Measurements from ENCODE around the gene NLRP9.
"Not testable (repeated sequence)": the region's sequence is repeated elsewhere in the genome, so short reads cannot be mapped to it uniquely, and the experiment has no call there.

Gene NLRP9

GRCh38 chr19:55723491-55723890, 14.7 kb downstream of the NLRP9 start:
- H3K27me3 ChIP-seq (replicated peaks; ENCODE audit: control insufficient read depth, insufficient read depth, low read length), result no peaks in the 10 kb centered on the region
- H3K36me3 ChIP-seq (ENCODE audit: control insufficient read depth, insufficient read depth, low read length, severe bottlenecking), result no peaks in the 10 kb centered on the region
- no peak overlapping the region for H3K4me3 ChIP-seq (ENCODE audit: low read length)
- H3K9me3 ChIP-seq (ENCODE audit: control insufficient read depth, low read length), result peaks cover 4% of the 10 kb centered on the region
- no peak for DNase-seq (ENCODE audit: low read depth)
- no peaks in the 10 kb centered on the region for H3K4me1 ChIP-seq (ENCODE audit: control insufficient read depth, insufficient read depth, low read length)
- no peak overlapping the region for H3K9ac ChIP-seq (ENCODE audit: low read length)

GRCh38 chr19:55720801-55721200, 17.4 kb downstream of the NLRP9 start:
- H3K9ac ChIP-seq (ENCODE audit: low read length), result no peak overlapping the region
- H3K4me3 ChIP-seq (ENCODE audit: low read length), result no peak overlapping the region
- H3K4me1 ChIP-seq (ENCODE audit: control insufficient read depth, insufficient read depth, low read length), result no peaks in the 10 kb centered on the region
- DNase-seq (ENCODE audit: low read depth), result no peak
- no peaks in the 10 kb centered on the region for H3K36me3 ChIP-seq (ENCODE audit: control insufficient read depth, insufficient read depth, low read length, severe bottlenecking)
- peaks cover 4% of the 10 kb centered on the region for H3K9me3 ChIP-seq (ENCODE audit: control insufficient read depth, low read length)
- H3K27me3 ChIP-seq (replicated peaks; ENCODE audit: control insufficient read depth, insufficient read depth, low read length), result no peaks in the 10 kb centered on the region

GRCh38 chr19:55720214-55720746, 17.9 kb downstream of the NLRP9 start:
- H3K4me3 ChIP-seq (ENCODE audit: low read length), result no peak overlapping the region
- no peak overlapping the region for H3K9ac ChIP-seq (ENCODE audit: low read length)
- no peaks in the 10 kb centered on the region for H3K4me1 ChIP-seq (ENCODE audit: control insufficient read depth, insufficient read depth, low read length)
- DNase-seq (ENCODE audit: low read depth), result no peak
- no peaks in the 10 kb centered on the region for H3K27me3 ChIP-seq (replicated peaks; ENCODE audit: control insufficient read depth, insufficient read depth, low read length)
- H3K36me3 ChIP-seq (ENCODE audit: control insufficient read depth, insufficient read depth, low read length, severe bottlenecking), result no peaks in the 10 kb centered on the region
- peaks cover 4% of the 10 kb centered on the region for H3K9me3 ChIP-seq (ENCODE audit: control insufficient read depth, low read length)

- not testable (repeated sequence) for H3K4me1 ChIP-seq (ENCODE audit: control insufficient read depth, insufficient read depth, low read length); H3K36me3 ChIP-seq (ENCODE audit: control insufficient read depth, insufficient read depth, low read length, severe bottlenecking); H3K9me3 ChIP-seq (ENCODE audit: control insufficient read depth, low read length); DNase-seq (ENCODE audit: low read depth); H3K27me3 ChIP-seq (replicated peaks; ENCODE audit: control insufficient read depth, insufficient read depth, low read length); H3K9ac ChIP-seq (ENCODE audit: low read length); H3K4me3 ChIP-seq (ENCODE audit: low read length)
These were observed 20.1 kb downstream of the NLRP9 start for GRCh38 chr19:55717879-55718711.

GRCh38 chr19:55717251-55717650, 21.0 kb downstream of the NLRP9 start:
- H3K36me3 ChIP-seq (ENCODE audit: control insufficient read depth, insufficient read depth, low read length, severe bottlenecking), result no peaks in the 10 kb centered on the region
- no peak overlapping the region for H3K4me3 ChIP-seq (ENCODE audit: low read length)
- DNase-seq (ENCODE audit: low read depth), result no peak
- peaks cover 4% of the 10 kb centered on the region for H3K9me3 ChIP-seq (ENCODE audit: control insufficient read depth, low read length)
- H3K9ac ChIP-seq (ENCODE audit: low read length), result no peak overlapping the region
- H3K4me1 ChIP-seq (ENCODE audit: control insufficient read depth, insufficient read depth, low read length), result no peaks in the 10 kb centered on the region
- H3K27me3 ChIP-seq (replicated peaks; ENCODE audit: control insufficient read depth, insufficient read depth, low read length), result no peaks in the 10 kb centered on the region

- no peak overlapping the region for H3K9ac ChIP-seq (ENCODE audit: low read length)
- DNase-seq (ENCODE audit: low read depth), result no peak
- no peak overlapping the region for H3K4me3 ChIP-seq (ENCODE audit: low read length)
- H3K36me3 ChIP-seq (ENCODE audit: control insufficient read depth, insufficient read depth, low read length, severe bottlenecking), result no peaks in the 10 kb centered on the region
- no peaks in the 10 kb centered on the region for H3K4me1 ChIP-seq (ENCODE audit: control insufficient read depth, insufficient read depth, low read length)
- H3K9me3 ChIP-seq (ENCODE audit: control insufficient read depth, low read length), result peaks cover 4% of the 10 kb centered on the region
- H3K27me3 ChIP-seq (replicated peaks; ENCODE audit: control insufficient read depth, insufficient read depth, low read length), result no peaks in the 10 kb centered on the region
These were observed 21.7 kb downstream of the NLRP9 start for GRCh38 chr19:55716531-55716930.

GRCh38 chr19:55712804-55713631, 25.2 kb downstream of the NLRP9 start:
- DNase-seq (ENCODE audit: low read depth), result no peak
- no peaks in the 10 kb centered on the region for H3K4me1 ChIP-seq (ENCODE audit: control insufficient read depth, insufficient read depth, low read length)
- H3K9me3 ChIP-seq (ENCODE audit: control insufficient read depth, low read length), result no peaks in the 10 kb centered on the region
- no peak overlapping the region for H3K4me3 ChIP-seq (ENCODE audit: low read length)
- no peak overlapping the region for H3K9ac ChIP-seq (ENCODE audit: low read length)
- H3K36me3 ChIP-seq (ENCODE audit: control insufficient read depth, insufficient read depth, low read length, severe bottlenecking), result no peaks in the 10 kb centered on the region
- no peaks in the 10 kb centered on the region for H3K27me3 ChIP-seq (replicated peaks; ENCODE audit: control insufficient read depth, insufficient read depth, low read length)

GRCh38 chr19:55711719-55712118, 26.5 kb downstream of the NLRP9 start:
- H3K36me3 ChIP-seq (ENCODE audit: control insufficient read depth, insufficient read depth, low read length, severe bottlenecking), result no peaks in the 10 kb centered on the region
- H3K4me3 ChIP-seq (ENCODE audit: low read length), result no peak overlapping the region
- H3K4me1 ChIP-seq (ENCODE audit: control insufficient read depth, insufficient read depth, low read length), result no peaks in the 10 kb centered on the region
- no peaks in the 10 kb centered on the region for H3K27me3 ChIP-seq (replicated peaks; ENCODE audit: control insufficient read depth, insufficient read depth, low read length)
- DNase-seq (ENCODE audit: low read depth), result no peak
- H3K9ac ChIP-seq (ENCODE audit: low read length), result no peak overlapping the region
- no peaks in the 10 kb centered on the region for H3K9me3 ChIP-seq (ENCODE audit: control insufficient read depth, low read length)

- no peak for DNase-seq (ENCODE audit: low read depth)
- no peaks in the 10 kb centered on the region for H3K9me3 ChIP-seq (ENCODE audit: control insufficient read depth, low read length)
These were observed 32.2 kb downstream of the NLRP9 start for GRCh38 chr19:55705972-55706371.

GRCh38 chr19:55704494-55705245, 33.5 kb downstream of the NLRP9 start:
- Histone ChIP-seq H3K27me3 (replicated peaks; ENCODE audit: control insufficient read depth, insufficient read depth, low read length) (no peaks in the 10 kb centered on the region), H3K9ac (ENCODE audit: low read length) (no peak overlapping the region), H3K4me1 (ENCODE audit: control insufficient read depth, insufficient read depth, low read length) (no peaks in the 10 kb centered on the region), H3K4me3 (ENCODE audit: low read length) (no peak overlapping the region), H3K9me3 (ENCODE audit: control insufficient read depth, low read length) (no peaks in the 10 kb centered on the region), H3K36me3 (ENCODE audit: control insufficient read depth, insufficient read depth, low read length, severe bottlenecking) (peaks cover 18% of the 10 kb centered on the region)
- DNase-seq (ENCODE audit: low read depth), result no peak

More at GRCh38 chr19:55705972-55706371, 32.2 kb downstream of the NLRP9 start:
- Histone ChIP-seq H3K9ac (ENCODE audit: low read length) (no peak overlapping the region), H3K27me3 (replicated peaks; ENCODE audit: control insufficient read depth, insufficient read depth, low read length) (no peaks in the 10 kb centered on the region), H3K36me3 (ENCODE audit: control insufficient read depth, insufficient read depth, low read length, severe bottlenecking) (peaks cover 10% of the 10 kb centered on the region), H3K4me3 (ENCODE audit: low read length) (no peak overlapping the region), H3K4me1 (ENCODE audit: control insufficient read depth, insufficient read depth, low read length) (no peaks in the 10 kb centered on the region)

- Histone ChIP-seq H3K9ac (ENCODE audit: low read length) (no peak overlapping the region), H3K4me3 (ENCODE audit: low read length) (no peak overlapping the region), H3K4me1 (ENCODE audit: control insufficient read depth, insufficient read depth, low read length) (no peaks in the 10 kb centered on the region), H3K36me3 (ENCODE audit: control insufficient read depth, insufficient read depth, low read length, severe bottlenecking) (peaks cover 24% of the 10 kb centered on the region), H3K9me3 (ENCODE audit: control insufficient read depth, low read length) (no peaks in the 10 kb centered on the region), H3K27me3 (replicated peaks; ENCODE audit: control insufficient read depth, insufficient read depth, low read length) (no peaks in the 10 kb centered on the region)
- DNase-seq (ENCODE audit: low read depth), result peak; percentile 2
These were observed 34.4 kb downstream of the NLRP9 start for GRCh38 chr19:55703790-55704215.

All from adipocyte (in vitro differentiated cells).